K562 (cell line): ENCODE measurements around the gene NT5E. TPM values are rescaled to one million over a fixed set of nuclear protein-coding genes. Genes with fewer than 3 reads are reported as not detected.

Experiments
- ATAC-seq: fragments of 200-7000 bp; cut with Tn5 transposase; 3 replicates; pipeline ENCODE4 v1.9.1; 2020; ENCODE audit warnings: moderate library complexity
- BruUV-seq: library from RNA; stranded (reverse); fragments of 400-500 nt; replicated peaks from 2 replicates; lab custom pipeline; 2021; lab: Mats Ljungman, UMichigan
- CTCF ChIA-PET: fragments of 300-600 bp; formaldehyde crosslinking; extraction: SDS; loops from one replicate; lab custom pipeline; 2021; ENCODE audit warnings: low intra/inter-chr PET ratio; lab: Yijun Ruan, JAX
- POLR2A ChIA-PET: fragments of 300-600, 350-650 bp; sonication (Branson Sonifier 250); formaldehyde crosslinking; extraction: SDS; loops from one replicate; lab custom pipeline; 2021; ENCODE audit warnings: antibody characterized with exemption, inconsistent platforms; lab: Yijun Ruan, JAX
- DNase-seq, 4 experiments: peaks; one replicate each; pipeline versions ENCODE4 v3.0.0 to v3.0.0-alpha.2; 2011 to 2018; ENCODE audit warnings: low spot score in 3 of 4, mixed read lengths in 3 of 4; ENCODE audit errors: extremely low read depth in 1 of 4
- FAIRE-seq: peaks from 2 replicates; lab custom pipeline; 2011; peaks lifted over from hg19 to GRCh38; lab: Jason Lieb, UNC
- H2AFZ ChIP-seq: 2 replicates; pipeline ENCODE4 v1.6.0; 2011; ENCODE audit warnings: low read depth, low read length, control low read depth, inconsistent platforms
- H3K27ac ChIP-seq: fragments of 200-600 bp; 3 replicates; pipeline ENCODE4 v1.8.0; 2011; ENCODE audit warnings: low read depth, mild to moderate bottlenecking, control low read depth, inconsistent platforms, low read length, moderate library complexity, mixed read lengths; ENCODE audit errors: extremely low read depth
- H3K27me3 ChIP-seq, 2 experiments: fragments of 300-600 bp in 1 of 2; 2 replicates in 1 of 2; 3 replicates in 1 of 2; pipeline versions ENCODE4 v1.6.0 to v1.8.0; 2011; ENCODE audit warnings: inconsistent platforms in 2 of 2, low read length in 2 of 2, mild to moderate bottlenecking in 1 of 2, mixed read lengths in 1 of 2, moderate library complexity in 1 of 2; ENCODE audit not compliant: control insufficient read depth in 2 of 2, insufficient read depth in 2 of 2
- H3K36me3 ChIP-seq: fragments of 300-600 bp; 3 replicates; pipeline ENCODE4 v1.8.0; 2011; ENCODE audit warnings: mild to moderate bottlenecking, low read length, inconsistent platforms; ENCODE audit not compliant: control insufficient read depth, insufficient read depth
- H3K4me1 ChIP-seq, 2 experiments: fragments of 200-600 bp in 1 of 2; replicated peaks in 1 of 2; 2 replicates in 1 of 2; 3 replicates in 1 of 2; pipeline versions ENCODE4 v1.5.1 to v1.8.0; 2011; ENCODE audit warnings: inconsistent platforms in 2 of 2, low read length in 2 of 2, mild to moderate bottlenecking in 1 of 2, mixed read lengths in 1 of 2, moderate library complexity in 1 of 2; ENCODE audit not compliant: control insufficient read depth in 2 of 2, insufficient read depth in 2 of 2
- H3K4me2 ChIP-seq: 2 replicates; pipeline ENCODE4 v1.6.1; 2011; ENCODE audit warnings: low read length, control low read depth, inconsistent platforms, mixed read lengths; ENCODE audit not compliant: insufficient read depth
- H3K4me3 ChIP-seq: fragments of 200-600 bp; sonication (generic), shearing (Covaris generic); 2 replicates; pipeline ENCODE4 v1.5.1; 2016; ENCODE audit warnings: control low read depth, inconsistent platforms
- H3K79me2 ChIP-seq: fragments of 200-600 bp; 3 replicates; pipeline ENCODE4 v1.8.0; 2011; ENCODE audit warnings: low read length, inconsistent platforms; ENCODE audit not compliant: control insufficient read depth, insufficient read depth
- H3K9ac ChIP-seq, 2 experiments: 2 replicates each; pipeline versions ENCODE4 v1.6.0 to v1.6.1; 2011; ENCODE audit warnings: low read depth in 2 of 2, low read length in 2 of 2, control low read depth in 1 of 2, inconsistent platforms in 1 of 2, mild to moderate bottlenecking in 1 of 2, mixed read lengths in 1 of 2; ENCODE audit not compliant: insufficient read depth in 1 of 2
- H3K9me1 ChIP-seq: one replicate; pipeline ENCODE4 v1.6.0; 2011; ENCODE audit warnings: inconsistent platforms, mild to moderate bottlenecking, low read length, moderate library complexity; ENCODE audit not compliant: control insufficient read depth, insufficient read depth
- H3K9me3 ChIP-seq: replicated peaks from 2 replicates; pipeline ENCODE4 v1.5.1; 2011; ENCODE audit warnings: low read depth, low read length, inconsistent platforms; ENCODE audit not compliant: control insufficient read depth, insufficient read depth
- H4K20me1 ChIP-seq: replicated peaks from 2 replicates; pipeline ENCODE4 v1.6.1; 2011; ENCODE audit warnings: low read length, inconsistent platforms, mixed read lengths; ENCODE audit not compliant: control insufficient read depth, insufficient read depth
- CBX3 ChIP-seq, 2 experiments: IDR thresholded peaks; 1 replicate in 1 of 2; 2 replicates in 1 of 2; pipeline ENCODE4 v1.6.1; 2012; ENCODE audit warnings: inconsistent platforms in 2 of 2, low read length in 2 of 2, borderline replicate concordance in 1 of 2, control low read depth in 1 of 2
- ESRRB ChIP-seq: fragments of 250-450 bp; sonication (Bioruptor Pico); IDR thresholded peaks from 2 replicates; pipeline ENCODE4 v1.5.0; 2020; ENCODE audit warnings: mild to moderate bottlenecking, moderate library complexity, borderline replicate concordance
- MEF2D ChIP-seq: conservative IDR thresholded peaks from 2 replicates; pipeline ENCODE4 v1.6.1; 2016; ENCODE audit warnings: low read depth, missing genetic modification characterization, missing compliant biosample characterization
- SETDB1 ChIP-seq: IDR thresholded peaks from one replicate; pipeline ENCODE4 v1.6.1; 2012; ENCODE audit warnings: low read length, control low read depth, inconsistent platforms
- TAF15 ChIP-seq: fragments of 200-400 bp; formaldehyde crosslinking; IDR thresholded peaks from 2 replicates; pipeline ENCODE4 v1.6.1; 2017; ENCODE audit warnings: mild to moderate bottlenecking, low read depth, low read length, moderate library complexity
- TCF7L2 ChIP-seq: fragments of 150-350 bp; IDR thresholded peaks from 2 replicates; pipeline ENCODE4 v1.6.1; 2016; ENCODE audit warnings: low read depth, mild to moderate bottlenecking, low read length, moderate library complexity
- WGBS: fragments of 100-300 bp; shearing (Covaris generic); methylation state at CpG from one replicate; pipeline ENCODE4 v1.1.6; 2016; ENCODE audit warnings: low coverage, mixed read lengths; ENCODE audit not compliant: insufficient coverage; ENCODE audit errors: missing lambda C conversion rate; 5-methylcytosine and 5-hydroxymethylcytosine counted together
- in situ Hi-C: fragments of 300-500 bp; cut with MboI; formaldehyde crosslinking; loops from 4 replicates; pipeline ENCODE4 v1.15.0; 2018; ENCODE audit warnings: inconsistent platforms, mixed read lengths
- intact Hi-C: fragments of 100-400 bp; cut with micrococcal nuclease; formaldehyde crosslinking; loops from 2 replicates; pipeline ENCODE4 v1.14.2; 2022
- polyA plus RNA-seq, 8 experiments: library from polyadenylated mRNA; depleted of rRNA in 4 of 8; stranded (reverse) in 5 of 8; unstranded in 3 of 8; fragments of >200 nt; fragmentation: Nextera tagmentation in 2 of 8; fragmentation: Illumina TruSeq in 1 of 8; extraction: Ambion mirVana in 2 of 8; extraction: Trizol in 1 of 8; gene quantifications; 2 replicates each; pipeline versions ENCODE4 v1.2.1 to v1.2.3, GENCODE V29; 2011 to 2014; ENCODE audit warnings: inconsistent platforms in 1 of 8, missing spikeins in 1 of 8
- total RNA-seq, 7 experiments: library from RNA; depleted of rRNA in 6 of 7; stranded (reverse); fragments of >200 nt in 6 of 7; fragmentation: Illumina TruSeq in 2 of 7; extraction: Trizol in 2 of 7; gene quantifications; 2 replicates each; pipeline versions ENCODE4 v1.2.1 to v1.2.3, GENCODE V29; 2011 to 2021; ENCODE audit warnings: low replicate concordance in 1 of 7
- TF ChIP-seq, protein P1 (sequence below): sonication (generic); formaldehyde crosslinking; IDR thresholded peaks from 2 replicates; pipeline ENCODE4 v1.4.0; 2020; ENCODE audit warnings: mild to moderate bottlenecking, missing genetic modification reagents

NT5E gene
- total and polyA plus RNA-seq, 9 of the 15 experiments (the other 6 are each of a cell fraction or from before 2014, with no cell fraction given), result 0.01 to 0.13 TPM; not detected in 7

DNA sequence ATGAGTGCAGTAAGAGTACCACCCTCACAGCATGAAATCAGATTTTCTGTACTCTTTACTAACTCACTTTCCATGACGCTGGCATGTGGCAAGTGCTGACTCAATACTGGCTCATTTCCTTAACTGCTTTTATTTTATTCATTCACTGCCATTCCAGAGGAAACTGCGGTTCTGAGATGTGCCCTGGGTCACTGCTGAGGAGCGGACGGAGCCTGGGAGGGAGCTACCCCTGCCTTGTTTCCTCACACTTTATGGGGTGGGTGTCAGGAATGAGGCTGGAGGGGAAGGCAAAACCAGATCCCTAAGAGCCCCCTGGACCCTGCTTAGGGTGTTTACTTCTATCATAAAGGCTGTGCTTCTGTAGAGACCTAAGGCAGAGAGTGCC is 14.4 kb downstream of the NT5E start (continued):
- TF ChIP-seq CBX3 (IDR thresholded peaks at IDR 0.05; ENCODE audit: borderline replicate concordance in 1 of 2, low read length in 2 of 2) (no peak), ESRRB (CRISPR knock-in tag) (no peak)

DNA sequence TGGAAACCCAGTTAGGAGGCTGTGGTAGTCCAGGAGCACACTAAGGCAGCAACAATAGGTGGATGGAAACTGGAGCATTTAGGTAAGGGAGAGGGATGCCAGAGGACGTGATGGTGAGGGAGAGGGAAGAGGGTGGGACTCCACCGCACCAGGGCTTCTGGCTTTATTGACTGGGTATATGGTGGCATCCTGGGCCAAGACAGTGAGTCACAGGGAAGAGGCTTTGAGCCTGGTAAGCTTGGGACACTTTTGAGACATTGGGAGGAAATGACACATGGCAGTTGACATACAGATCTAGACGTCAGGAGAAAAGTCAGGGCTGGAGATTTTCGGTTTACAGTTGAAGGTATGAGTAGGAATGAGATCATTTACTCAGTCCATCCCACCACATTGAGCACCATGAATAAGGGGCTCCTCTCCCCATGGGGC is 14.9 kb downstream of the NT5E start:
- peaks cover 0 to 2% of the 10 kb centered on the region in 2 experiments; a peak in 1 of 5 replicates for H3K27me3 ChIP-seq
- 0% methylated on average over 4 of the region's 4 CpGs for WGBS
- CTCF ChIA-PET, result no interaction called here
- FAIRE-seq, result no peak
- no peak overlapping the region for H3K9ac ChIP-seq
- H3K36me3 ChIP-seq, result no peaks in the 10 kb centered on the region
- TF ChIP-seq SETDB1 (no peak), TAF15 (no peak), TCF7L2 (no peak), MEF2D (tag) (no peak)
- TF ChIP-seq, protein P1, sequence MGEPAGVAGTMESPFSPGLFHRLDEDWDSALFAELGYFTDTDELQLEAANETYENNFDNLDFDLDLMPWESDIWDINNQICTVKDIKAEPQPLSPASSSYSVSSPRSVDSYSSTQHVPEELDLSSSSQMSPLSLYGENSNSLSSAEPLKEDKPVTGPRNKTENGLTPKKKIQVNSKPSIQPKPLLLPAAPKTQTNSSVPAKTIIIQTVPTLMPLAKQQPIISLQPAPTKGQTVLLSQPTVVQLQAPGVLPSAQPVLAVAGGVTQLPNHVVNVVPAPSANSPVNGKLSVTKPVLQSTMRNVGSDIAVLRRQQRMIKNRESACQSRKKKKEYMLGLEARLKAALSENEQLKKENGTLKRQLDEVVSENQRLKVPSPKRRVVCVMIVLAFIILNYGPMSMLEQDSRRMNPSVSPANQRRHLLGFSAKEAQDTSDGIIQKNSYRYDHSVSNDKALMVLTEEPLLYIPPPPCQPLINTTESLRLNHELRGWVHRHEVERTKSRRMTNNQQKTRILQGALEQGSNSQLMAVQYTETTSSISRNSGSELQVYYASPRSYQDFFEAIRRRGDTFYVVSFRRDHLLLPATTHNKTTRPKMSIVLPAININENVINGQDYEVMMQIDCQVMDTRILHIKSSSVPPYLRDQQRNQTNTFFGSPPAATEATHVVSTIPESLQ, result no peak
- BruUV-seq, result no TSS peak
- H3K27ac ChIP-seq, result no peak overlapping the region
- no peak overlapping the region for H3K4me3 ChIP-seq
- intact Hi-C loops, result no loop called here
- POLR2A ChIA-PET, result no interaction called here
- H3K4me1 ChIP-seq, result no peaks in the 10 kb centered on the region
- in situ Hi-C loops, result no loop called here
- no peaks in the 10 kb centered on the region for H3K9me1 ChIP-seq
- H3K79me2 ChIP-seq, result no peaks in the 10 kb centered on the region
- no peaks in the 10 kb centered on the region for H4K20me1 ChIP-seq
- no peaks in the 10 kb centered on the region for H3K9me3 ChIP-seq
- no peak for ATAC-seq
- no peak overlapping the region for H2AFZ ChIP-seq
- no peak overlapping the region for H3K4me2 ChIP-seq
- no peak for DNase-seq
